ENCODE measurements around the gene ZBTB3.

Gene ZBTB3

DNA sequence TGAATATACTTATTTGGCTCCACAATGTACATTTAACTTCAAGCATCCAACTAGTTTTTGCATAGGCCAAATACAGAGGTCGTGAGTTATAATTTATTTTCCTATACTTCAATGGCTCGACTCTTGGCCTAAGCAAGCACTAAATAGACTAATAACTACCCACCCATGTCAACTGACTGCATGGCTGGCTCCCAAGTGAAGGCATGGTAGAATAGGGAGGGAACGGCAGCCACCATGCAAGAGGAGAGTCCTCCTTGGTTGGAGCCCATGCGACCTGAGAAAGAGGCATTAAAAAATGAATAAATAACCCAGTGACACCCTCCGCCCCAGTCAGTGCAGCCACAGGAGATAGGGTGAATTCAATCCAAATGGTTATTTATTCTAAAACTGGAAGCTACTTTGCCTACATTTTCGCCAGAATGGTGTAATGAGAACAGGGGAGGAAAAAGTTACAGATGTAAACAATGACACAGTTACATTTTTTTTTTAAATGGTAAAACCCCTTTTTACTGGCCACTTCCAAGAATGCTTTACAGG, 41.6 kb downstream of the ZBTB3 start:
- Histone ChIP-seq H3K27ac (ENCODE audit: low read length) (peak overlapping the region; percentile 68; the same call in 1 of the 2 replicates), H3K4me2 (ENCODE audit: low read depth, low read length) (peak overlapping the region; percentile 19), H3K4me3 (ENCODE audit: low read length) (no peak overlapping the region), H3K9me3 (replicated peaks; ENCODE audit: insufficient read depth, low read length) (no peaks in the 10 kb centered on the region), H3F3A (ENCODE audit: insufficient read depth, low read length) (peaks cover 71% of the 10 kb centered on the region), H3K27me3 (replicated peaks; ENCODE audit: insufficient read depth, low read length) (no peaks in the 10 kb centered on the region), H2AFZ (ENCODE audit: low read length) (no peak overlapping the region), H3K4me1 (ENCODE audit: low read length) (peaks cover 71% of the 10 kb centered on the region), H3K36me3 (replicated peaks; ENCODE audit: insufficient read depth, low read length) (peaks cover 15% of the 10 kb centered on the region), H3K79me2 (ENCODE audit: low read length) (peaks cover 56% of the 10 kb centered on the region), H3K9ac (ENCODE audit: low read length) (no peak overlapping the region), H3K9me2 (replicated peaks; ENCODE audit: insufficient read depth, low read length) (no peaks in the 10 kb centered on the region), H4K20me1 (ENCODE audit: insufficient read depth, low read length) (no peaks in the 10 kb centered on the region)
- DNase-seq, result no peak
- no peak for TF ChIP-seq EZH2 (optimal IDR thresholded peaks at IDR 0.05; ENCODE audit: low read depth, low read length)
- no peak for TF ChIP-seq EZH2phosphoT487 (IDR thresholded peaks at IDR 0.05; ENCODE audit: low read length)
- TF ChIP-seq, protein P1, sequence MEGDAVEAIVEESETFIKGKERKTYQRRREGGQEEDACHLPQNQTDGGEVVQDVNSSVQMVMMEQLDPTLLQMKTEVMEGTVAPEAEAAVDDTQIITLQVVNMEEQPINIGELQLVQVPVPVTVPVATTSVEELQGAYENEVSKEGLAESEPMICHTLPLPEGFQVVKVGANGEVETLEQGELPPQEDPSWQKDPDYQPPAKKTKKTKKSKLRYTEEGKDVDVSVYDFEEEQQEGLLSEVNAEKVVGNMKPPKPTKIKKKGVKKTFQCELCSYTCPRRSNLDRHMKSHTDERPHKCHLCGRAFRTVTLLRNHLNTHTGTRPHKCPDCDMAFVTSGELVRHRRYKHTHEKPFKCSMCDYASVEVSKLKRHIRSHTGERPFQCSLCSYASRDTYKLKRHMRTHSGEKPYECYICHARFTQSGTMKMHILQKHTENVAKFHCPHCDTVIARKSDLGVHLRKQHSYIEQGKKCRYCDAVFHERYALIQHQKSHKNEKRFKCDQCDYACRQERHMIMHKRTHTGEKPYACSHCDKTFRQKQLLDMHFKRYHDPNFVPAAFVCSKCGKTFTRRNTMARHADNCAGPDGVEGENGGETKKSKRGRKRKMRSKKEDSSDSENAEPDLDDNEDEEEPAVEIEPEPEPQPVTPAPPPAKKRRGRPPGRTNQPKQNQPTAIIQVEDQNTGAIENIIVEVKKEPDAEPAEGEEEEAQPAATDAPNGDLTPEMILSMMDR (IDR thresholded peaks at IDR 0.05; ENCODE audit: low read length), result no peak

DNA sequence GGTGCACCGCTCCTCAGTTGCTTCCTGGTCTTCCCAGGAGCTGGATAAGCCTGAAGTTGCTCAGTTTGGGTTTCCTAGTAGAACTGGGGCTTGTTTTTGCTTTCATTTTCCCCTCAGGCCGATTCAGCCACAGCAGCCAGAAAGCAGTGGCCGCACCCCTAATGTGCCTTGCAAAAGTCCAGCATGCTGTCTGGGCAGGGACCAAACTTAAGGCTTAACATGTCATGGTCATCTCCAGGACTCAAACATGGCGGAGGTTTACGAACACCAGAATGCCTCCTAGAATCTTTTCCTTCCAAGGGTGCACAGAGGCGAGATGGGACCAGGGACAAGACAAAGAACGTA, 44.0 kb downstream of the ZBTB3 start:
- H4K20me1 ChIP-seq (ENCODE audit: insufficient read depth, low read length), result no peaks in the 10 kb centered on the region
- peaks cover 41% of the 10 kb centered on the region for H3K79me2 ChIP-seq (ENCODE audit: low read length)
- peak overlapping the region; percentile 93 for H3K9ac ChIP-seq (ENCODE audit: low read length)
- H2AFZ ChIP-seq (ENCODE audit: low read length), result peak overlapping the region; percentile 80
- TF ChIP-seq EZH2phosphoT487 (IDR thresholded peaks at IDR 0.05; ENCODE audit: low read length) (no peak), EZH2 (optimal IDR thresholded peaks at IDR 0.05; ENCODE audit: low read depth, low read length) (no peak)
- TF ChIP-seq, protein P1 (IDR thresholded peaks at IDR 0.05; ENCODE audit: low read length), result no peak
- DNase-seq, result peak; percentile 48
- peak overlapping the region; percentile 70 for H3K4me3 ChIP-seq (ENCODE audit: low read length)
- H3K36me3 ChIP-seq (replicated peaks; ENCODE audit: insufficient read depth, low read length), result no peaks in the 10 kb centered on the region
- peak overlapping the region; percentile 96 for H3K4me2 ChIP-seq (ENCODE audit: low read depth, low read length)
- peaks cover 66% of the 10 kb centered on the region for H3F3A ChIP-seq (ENCODE audit: insufficient read depth, low read length)
- no peaks in the 10 kb centered on the region for H3K9me2 ChIP-seq (replicated peaks; ENCODE audit: insufficient read depth, low read length)
- H3K4me1 ChIP-seq (ENCODE audit: low read length), result peaks cover 61% of the 10 kb centered on the region
- no peaks in the 10 kb centered on the region for H3K9me3 ChIP-seq (replicated peaks; ENCODE audit: insufficient read depth, low read length)
- H3K27me3 ChIP-seq (replicated peaks; ENCODE audit: insufficient read depth, low read length), result no peaks in the 10 kb centered on the region
- peak overlapping the region; percentile 93 for H3K27ac ChIP-seq (ENCODE audit: low read length)

DNA sequence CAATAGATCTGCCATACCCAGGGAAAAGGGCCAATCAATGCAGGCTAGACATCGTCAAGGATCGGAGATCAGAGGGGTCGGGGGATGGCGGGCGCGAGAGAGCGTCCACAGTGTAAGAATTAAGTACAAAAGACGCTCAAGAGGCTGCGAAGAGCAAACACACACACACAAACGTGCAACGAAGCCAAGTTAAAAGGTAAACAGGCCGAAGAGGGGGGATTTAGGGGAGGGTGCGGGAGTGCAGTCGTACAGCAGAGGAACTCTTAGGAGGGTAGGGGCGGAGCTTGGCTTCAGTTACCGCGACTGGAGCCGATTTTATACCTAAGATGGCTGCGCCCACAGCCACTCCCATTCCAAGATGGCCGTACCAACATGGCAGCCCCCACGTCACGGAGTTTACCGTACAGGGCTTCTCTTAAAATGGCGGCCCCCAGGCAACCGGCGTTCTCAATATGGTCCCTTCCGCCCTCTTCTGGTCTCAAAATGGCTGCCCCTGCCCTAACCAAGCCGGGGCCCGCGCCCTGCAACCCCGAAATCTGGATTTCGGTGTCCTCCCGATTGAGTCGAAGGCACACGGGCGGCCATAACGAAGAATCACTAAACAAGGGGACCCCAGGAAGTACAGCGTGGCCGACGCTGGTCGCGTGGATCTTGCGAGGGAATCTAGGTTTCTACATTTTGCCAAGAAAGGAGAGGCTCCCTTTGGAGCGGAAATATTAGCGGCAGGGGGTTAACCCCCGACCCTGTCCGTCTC, 44.5 kb downstream of the ZBTB3 start:
- H2AFZ ChIP-seq (ENCODE audit: low read length), result peak overlapping the region; percentile 80
- TF ChIP-seq EZH2phosphoT487 (IDR thresholded peaks at IDR 0.05; ENCODE audit: low read length) (no peak), EZH2 (optimal IDR thresholded peaks at IDR 0.05; ENCODE audit: low read depth, low read length) (no peak)
- TF ChIP-seq, protein P1 (IDR thresholded peaks at IDR 0.05; ENCODE audit: low read length), result no peak
- H3K9me3 ChIP-seq (replicated peaks; ENCODE audit: insufficient read depth, low read length), result no peaks in the 10 kb centered on the region
- no peaks in the 10 kb centered on the region for H3K36me3 ChIP-seq (replicated peaks; ENCODE audit: insufficient read depth, low read length)
- H3K4me3 ChIP-seq (ENCODE audit: low read length), result peak overlapping the region; percentile 70
- peak overlapping the region; percentile 96 for H3K4me2 ChIP-seq (ENCODE audit: low read depth, low read length)
- peak; percentile 98 for DNase-seq
- H3K27me3 ChIP-seq (replicated peaks; ENCODE audit: insufficient read depth, low read length), result no peaks in the 10 kb centered on the region
- no peaks in the 10 kb centered on the region for H4K20me1 ChIP-seq (ENCODE audit: insufficient read depth, low read length)
- peak overlapping the region; percentile 93 for H3K9ac ChIP-seq (ENCODE audit: low read length)
- H3K9me2 ChIP-seq (replicated peaks; ENCODE audit: insufficient read depth, low read length), result no peaks in the 10 kb centered on the region
- peaks cover 61% of the 10 kb centered on the region for H3F3A ChIP-seq (ENCODE audit: insufficient read depth, low read length)
- H3K79me2 ChIP-seq (ENCODE audit: low read length), result peaks cover 41% of the 10 kb centered on the region
- peak overlapping the region; percentile 93 for H3K27ac ChIP-seq (ENCODE audit: low read length)
- H3K4me1 ChIP-seq (ENCODE audit: low read length), result peaks cover 57% of the 10 kb centered on the region

Data from MM.1S (cell line).